M059J (cell line): Measurements from ENCODE around the gene CAVIN3. TPM values are rescaled to one million over a fixed set of nuclear protein-coding genes. Genes with fewer than 3 reads are reported as not detected.
"Not testable (repeated sequence)": the region's sequence is repeated elsewhere in the genome, so short reads cannot be mapped to it uniquely, and the experiment has no call there.

Experiments
- DNase-seq: peaks from one replicate; pipeline ENCODE4 v3.0.0-alpha.2; 2012; ENCODE audit warnings: low read depth
- total RNA-seq: library from RNA; depleted of rRNA; stranded (reverse); fragments of >200 nt; shearing (Covaris generic); gene quantifications from 2 replicates; pipeline ENCODE4 v1.2.3, GENCODE V29; 2014

The CAVIN3 gene
- total RNA-seq, 1 experiment from 2014 or later = 146 TPM

- no peak for DNase-seq
Observed at GRCh38 chr11:6326303-6326702, 6.0 kb upstream of the CAVIN3 start.

GRCh38 chr11:6323291-6323905 is 3.1 kb upstream of the CAVIN3 start:
- DNase-seq = no peak

DNA sequence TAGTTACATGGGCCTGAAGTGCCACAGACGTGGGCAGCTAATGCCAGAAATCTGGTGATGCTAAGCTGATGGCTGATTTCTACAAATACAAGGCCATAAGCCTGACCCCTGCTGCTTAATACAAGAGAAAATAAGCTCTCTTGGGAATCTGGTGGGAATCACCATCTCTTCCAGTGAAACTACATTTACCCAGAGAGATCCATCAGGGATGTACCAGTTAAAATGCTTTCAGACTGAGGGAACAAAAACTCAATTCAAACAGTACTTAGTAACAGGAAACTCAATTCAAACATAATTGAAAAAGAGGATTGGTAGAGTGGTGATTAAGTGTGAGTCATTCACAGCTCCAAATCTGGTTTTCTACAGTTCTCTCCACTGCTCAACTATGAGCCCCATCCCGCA is 1.7 kb upstream of the CAVIN3 start:
- DNase-seq = peak; percentile 73

GRCh38 chr11:6321356-6321755 is 1.1 kb upstream of the CAVIN3 start:
- DNase-seq = no peak

GRCh38 chr11:6319704-6320410 is 444 bp downstream of the CAVIN3 start:
- DNase-seq = peak; percentile 86

GRCh38 chr11:6319001-6319703 is 1.1 kb downstream of the CAVIN3 start:
- no peak for DNase-seq

DNA sequence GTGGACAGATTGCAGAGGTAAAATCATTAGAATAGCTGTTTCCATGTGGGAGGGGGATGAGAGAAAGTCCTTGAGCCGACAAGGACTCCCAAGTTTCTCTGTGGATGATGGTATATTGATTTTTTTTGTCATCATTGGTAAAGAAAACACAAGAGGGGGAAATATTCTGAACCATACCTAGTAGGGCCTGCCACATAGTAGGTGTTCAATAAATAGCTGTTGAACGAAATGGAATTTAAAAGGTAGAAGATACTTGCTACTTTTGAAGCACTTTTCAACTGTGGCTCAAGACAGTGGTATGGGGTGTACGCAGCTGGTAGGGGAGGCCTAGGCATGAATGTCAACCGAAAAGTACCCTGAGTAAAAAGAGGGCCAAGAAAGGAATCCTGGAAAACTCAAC is 2.1 kb downstream of the CAVIN3 start:
- no peak for DNase-seq

DNA sequence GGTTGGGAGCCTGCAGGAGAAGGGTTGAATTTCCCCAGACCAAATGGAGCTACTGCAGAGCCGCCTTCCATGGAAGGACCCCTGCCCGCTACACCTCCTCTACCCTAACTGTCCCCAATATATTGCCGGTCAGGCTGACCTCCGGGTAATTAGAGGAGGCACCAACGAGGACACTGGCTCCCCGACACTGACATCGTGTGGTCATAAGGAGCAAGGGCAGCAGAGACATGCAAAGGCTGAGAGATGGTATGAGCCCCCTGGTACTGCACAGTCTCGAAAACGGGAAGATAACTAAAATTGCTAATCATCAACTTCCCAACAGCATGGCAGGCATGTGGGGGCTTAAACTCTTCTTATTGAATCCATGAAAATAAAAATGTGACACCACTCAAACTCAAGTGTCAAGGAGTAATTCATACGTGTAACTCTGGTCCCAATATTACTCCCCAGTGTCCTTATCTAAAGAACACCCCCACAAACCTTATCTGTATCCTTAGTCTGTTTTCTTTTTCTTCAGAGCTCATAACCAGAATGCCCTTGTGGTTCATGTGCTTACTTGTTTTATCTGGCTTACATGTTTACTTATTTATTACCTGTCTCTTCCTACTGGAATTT is 4.4 kb downstream of the CAVIN3 start:
- peak; percentile 64 for DNase-seq

DNA sequence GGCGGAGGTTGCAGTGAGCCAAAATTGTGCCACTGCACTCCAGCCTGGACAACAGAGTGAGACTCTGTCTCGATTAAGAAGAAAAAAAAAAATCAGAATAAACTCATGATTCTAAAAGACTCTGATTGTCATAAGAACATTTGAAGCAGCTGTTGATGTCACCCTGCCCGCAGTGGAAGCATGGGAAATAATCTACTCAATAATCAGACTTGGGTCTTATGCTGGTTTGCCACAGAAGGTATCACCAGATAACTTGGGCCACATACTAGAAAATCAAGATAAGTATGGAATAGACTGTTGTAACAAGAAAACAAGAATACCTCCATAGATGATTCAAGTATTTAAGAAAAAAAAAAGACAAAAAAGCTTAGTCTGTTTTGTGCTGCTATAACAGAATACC is 8.2 kb downstream of the CAVIN3 start:
- no peak for DNase-seq

GRCh38 chr11:6307876-6308275 is 12.4 kb downstream of the CAVIN3 start:
- DNase-seq = peak; percentile 46

DNA sequence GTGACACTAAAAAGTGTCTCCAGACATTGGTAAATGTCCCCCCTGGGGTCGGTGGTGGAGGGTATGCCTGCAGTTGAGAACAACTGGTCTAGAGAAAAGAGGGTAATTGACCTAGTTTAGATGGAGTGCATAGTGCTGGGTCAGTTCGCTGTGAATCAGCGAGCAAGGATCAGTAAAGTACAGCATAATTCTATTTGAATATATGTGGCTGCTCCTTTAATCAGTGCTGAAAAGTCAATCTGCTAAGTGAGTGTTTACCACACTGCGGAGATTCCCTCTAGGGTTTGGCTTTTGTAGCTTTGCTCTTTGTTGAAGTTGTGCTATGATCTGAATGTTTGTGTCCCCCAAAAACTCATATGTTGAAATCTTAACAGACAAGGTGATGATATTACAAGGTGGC is 15.0 kb downstream of the CAVIN3 start:
- DNase-seq = no peak

GRCh38 chr11:6303661-6304060 is 16.6 kb downstream of the CAVIN3 start:
- no peak for DNase-seq

DNA sequence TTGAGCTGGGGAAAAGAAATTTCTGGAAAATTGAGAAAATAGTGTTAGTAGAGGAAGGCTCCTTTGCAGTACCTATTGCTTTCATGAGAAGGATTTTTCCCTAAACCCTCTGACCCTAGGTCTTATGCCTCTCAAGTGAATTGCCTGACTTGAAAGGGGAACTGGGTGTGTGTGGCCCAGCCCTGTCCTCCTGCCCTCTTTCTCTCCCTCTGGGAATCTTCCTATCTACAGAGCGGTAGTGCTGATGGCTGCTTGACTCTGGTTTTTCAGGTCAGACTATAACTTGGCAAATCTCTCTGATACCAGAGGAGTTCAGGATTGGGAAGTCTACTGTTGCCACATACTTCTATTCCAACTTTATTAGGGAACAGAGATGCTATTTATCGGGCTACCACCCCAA is 19.2 kb downstream of the CAVIN3 start:
- no peak for DNase-seq

GRCh38 chr11:6300325-6300724 is 20.0 kb downstream of the CAVIN3 start:
- DNase-seq = peak; percentile 22

GRCh38 chr11:6298605-6299004 is 21.7 kb downstream of the CAVIN3 start:
- DNase-seq = peak; percentile 55

DNA sequence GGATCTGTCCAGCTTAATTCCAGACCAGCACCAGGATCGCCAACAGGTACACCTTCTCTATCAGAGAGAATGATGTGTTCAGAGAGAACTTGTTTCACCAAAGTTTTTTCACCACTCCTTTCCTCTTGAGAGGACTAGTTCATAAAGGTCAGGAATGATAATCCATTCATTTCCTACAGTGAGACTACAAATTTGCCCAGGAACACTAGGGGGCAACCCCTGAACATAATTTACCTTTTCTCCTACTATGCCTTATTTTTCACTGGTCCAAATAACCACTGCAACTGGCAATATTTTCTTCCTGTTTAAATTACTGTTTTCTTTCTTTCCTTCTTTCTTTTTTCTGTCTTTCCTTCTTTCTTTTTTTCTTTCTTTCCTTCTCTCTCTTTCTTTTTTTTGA is 22.5 kb downstream of the CAVIN3 start:
- peak; percentile 28 for DNase-seq

GRCh38 chr11:6285019-6285418 is 35.3 kb downstream of the CAVIN3 start:
- peak; percentile 8 for DNase-seq

- DNase-seq = no peak
Observed at GRCh38 chr11:6284250-6284649, 36.1 kb downstream of the CAVIN3 start.

DNA sequence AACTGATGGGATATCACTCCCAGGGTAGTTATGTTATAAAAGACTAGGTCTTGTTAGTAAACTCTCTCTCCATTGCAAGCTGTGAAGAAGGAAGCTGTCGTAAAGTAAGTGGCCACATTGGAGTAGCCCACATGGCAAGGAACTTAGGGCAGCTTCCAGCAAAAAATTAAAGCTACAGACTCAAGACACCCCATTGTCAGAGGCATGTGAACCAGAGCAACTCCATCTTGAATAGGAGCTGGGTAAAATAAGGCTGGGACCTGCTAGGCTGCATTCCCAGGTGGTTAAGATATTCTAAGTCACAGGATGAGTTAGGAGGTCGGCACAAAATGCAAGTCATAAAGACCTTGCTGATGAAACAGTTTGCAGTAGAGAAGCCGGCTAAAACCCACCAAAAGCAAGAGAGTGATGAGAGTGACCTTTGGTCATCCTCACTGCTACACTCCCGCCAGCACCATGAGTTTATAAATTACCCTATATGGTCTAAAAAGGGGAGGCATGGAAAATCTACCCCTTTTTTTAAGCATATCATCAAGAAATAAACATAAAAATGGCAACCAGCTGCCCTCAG is 36.8 kb downstream of the CAVIN3 start:
- no peak for DNase-seq

GRCh38 chr11:6280809-6281208 is 39.5 kb downstream of the CAVIN3 start:
- not testable (repeated sequence) for DNase-seq

DNA sequence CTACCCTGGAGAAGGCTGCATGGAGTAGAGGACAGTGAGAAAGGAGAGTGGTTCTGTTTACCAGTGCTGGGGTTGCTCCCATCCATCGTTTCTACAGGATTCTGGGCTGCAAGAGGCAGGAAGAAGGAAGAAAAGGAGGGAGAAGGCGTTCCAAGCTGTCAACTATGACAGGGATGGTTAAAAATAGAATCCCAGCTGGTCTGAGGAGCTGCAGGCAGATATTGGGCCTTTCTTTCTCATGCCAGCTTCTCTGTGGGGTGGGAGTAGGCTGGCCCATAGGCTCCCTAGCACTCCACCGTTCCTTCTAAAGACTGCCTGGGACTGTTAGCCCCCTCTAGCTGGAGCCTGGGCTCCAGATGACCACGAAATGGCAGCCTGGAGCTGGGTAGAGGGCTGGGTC is 47.1 kb downstream of the CAVIN3 start:
- DNase-seq = no peak

- DNase-seq = no peak
Observed at GRCh38 chr11:6271598-6271997, 48.7 kb downstream of the CAVIN3 start.
